H9 (cell line): ENCODE results near the gene ITGAE. TPM values are rescaled to one million over a fixed set of nuclear protein-coding genes. Genes with fewer than 3 reads are reported as not detected.

Experiments used
- DNase-seq: peaks from one replicate; pipeline ENCODE4 v3.0.0-alpha.2; 2017
- H2AFZ ChIP-seq: one replicate; pipeline ENCODE4 v1.6.1; 2013; ENCODE audit warnings: mild to moderate bottlenecking, low read length, control low read depth, moderate library complexity
- H2AK5ac ChIP-seq: 2 replicates; pipeline ENCODE4 v1.6.1; 2013; ENCODE audit warnings: low read length, control low read depth, mixed read lengths; ENCODE audit not compliant: insufficient read length
- H2BK120ac ChIP-seq: one replicate; pipeline ENCODE4 v1.6.1; 2013; ENCODE audit warnings: low read depth, mild to moderate bottlenecking, low read length, control low read depth, inconsistent platforms; ENCODE audit not compliant: poor library complexity, severe bottlenecking
- H2BK12ac ChIP-seq: 2 replicates; pipeline ENCODE4 v1.6.1; 2013; ENCODE audit warnings: low read length, control low read depth, mixed read lengths, low read depth; ENCODE audit not compliant: insufficient read length
- H2BK15ac ChIP-seq: 2 replicates; pipeline ENCODE4 v1.6.1; 2013; ENCODE audit warnings: low read depth, low read length, control low read depth
- H2BK20ac ChIP-seq: one replicate; pipeline ENCODE4 v1.6.1; 2013; ENCODE audit warnings: low read depth, mild to moderate bottlenecking, low read length, control low read depth, inconsistent platforms; ENCODE audit not compliant: poor library complexity, severe bottlenecking
- H2BK5ac ChIP-seq: 2 replicates; pipeline ENCODE4 v1.6.1; 2013; ENCODE audit warnings: low read length, control low read depth, mixed read lengths; ENCODE audit not compliant: insufficient read length
- H3K14ac ChIP-seq: 2 replicates; pipeline ENCODE4 v1.6.1; 2013; ENCODE audit warnings: low read length, control low read depth; ENCODE audit not compliant: insufficient read depth
- H3K18ac ChIP-seq: 2 replicates; pipeline ENCODE4 v1.6.1; 2013; ENCODE audit warnings: low read depth, mild to moderate bottlenecking, mixed read lengths, low read length, control low read depth; ENCODE audit not compliant: insufficient read length
- H3K23ac ChIP-seq: 2 replicates; pipeline ENCODE4 v1.6.1; 2013; ENCODE audit warnings: low read length, control low read depth, mixed read lengths, low read depth; ENCODE audit not compliant: insufficient read length
- H3K23me2 ChIP-seq: 2 replicates; pipeline ENCODE4 v1.6.1; 2013; ENCODE audit warnings: low read depth, mild to moderate bottlenecking, mixed read lengths, low read length, control low read depth; ENCODE audit not compliant: insufficient read length, poor library complexity, severe bottlenecking
- H3K27ac ChIP-seq: 2 replicates; pipeline ENCODE4 v1.5.1; 2013; ENCODE audit warnings: low read length, control low read depth, mixed read lengths, low read depth; ENCODE audit not compliant: insufficient read length
- H3K27me3 ChIP-seq: 2 replicates; pipeline ENCODE4 v1.6.1; 2013; ENCODE audit warnings: low read length, control low read depth, inconsistent platforms; ENCODE audit not compliant: insufficient read depth
- H3K4ac ChIP-seq: 2 replicates; pipeline ENCODE4 v1.6.1; 2013; ENCODE audit warnings: low read depth, mild to moderate bottlenecking, control low read depth, inconsistent platforms, low read length, moderate library complexity
- H3K4me1 ChIP-seq: 2 replicates; pipeline ENCODE4 v1.6.1; 2013; ENCODE audit warnings: low read length, control low read depth, inconsistent platforms; ENCODE audit not compliant: insufficient read depth
- H3K4me2 ChIP-seq: 2 replicates; pipeline ENCODE4 v1.6.1; 2013; ENCODE audit warnings: low read length, control low read depth, mixed read lengths; ENCODE audit not compliant: insufficient read length, insufficient read depth
- H3K56ac ChIP-seq: 2 replicates; pipeline ENCODE4 v1.6.1; 2013; ENCODE audit warnings: low read depth, mild to moderate bottlenecking, mixed read lengths, low read length, control low read depth; ENCODE audit not compliant: insufficient read length
- H3K79me1 ChIP-seq: 2 replicates; pipeline ENCODE4 v1.6.1; 2013; ENCODE audit warnings: low read depth, mild to moderate bottlenecking, moderate library complexity, low read length, control low read depth, inconsistent platforms; ENCODE audit not compliant: insufficient read depth, poor library complexity, severe bottlenecking
- H3K79me2 ChIP-seq: 2 replicates; pipeline ENCODE4 v1.6.1; 2013; ENCODE audit warnings: low read length, control low read depth, inconsistent platforms; ENCODE audit not compliant: insufficient read depth
- H3K9ac ChIP-seq: 2 replicates; pipeline ENCODE4 v1.6.1; 2013; ENCODE audit warnings: low read length, control low read depth, mixed read lengths; ENCODE audit not compliant: insufficient read length; ENCODE audit errors: extremely low read depth
- H3K9me3 ChIP-seq: one replicate; pipeline ENCODE4 v1.6.1; 2013; ENCODE audit warnings: low read depth, low read length, inconsistent platforms; ENCODE audit not compliant: control insufficient read depth
- H3T11ph ChIP-seq: one replicate; pipeline ENCODE4 v1.6.1; 2013; ENCODE audit warnings: mild to moderate bottlenecking, low read length, control low read depth, inconsistent platforms
- H4K20me1 ChIP-seq: one replicate; pipeline ENCODE4 v1.6.1; 2013; ENCODE audit not compliant: control insufficient read depth, insufficient read length, insufficient read depth
- H4K5ac ChIP-seq: 2 replicates; pipeline ENCODE4 v1.6.1; 2013; ENCODE audit warnings: low read depth, mild to moderate bottlenecking, mixed read lengths, low read length, control low read depth; ENCODE audit not compliant: insufficient read length
- H4K8ac ChIP-seq: replicated peaks from 2 replicates; pipeline ENCODE4 v1.6.1; 2013; ENCODE audit warnings: low read length, control low read depth, mixed read lengths, low read depth; ENCODE audit not compliant: insufficient read length
- H4K91ac ChIP-seq: 2 replicates; pipeline ENCODE4 v1.6.1; 2013; ENCODE audit warnings: low read depth, mild to moderate bottlenecking, moderate library complexity, mixed read lengths, low read length, control low read depth; ENCODE audit not compliant: insufficient read length
- H3K27ac Mint-ChIP-seq, 3 experiments: 2 replicates in 2 of 3; 3 replicates in 1 of 3; pipeline ENCODE4 v1.8.0; 2020 to 2021; ENCODE audit warnings: mixed read lengths in 3 of 3, mild to moderate bottlenecking in 1 of 3, moderate library complexity in 1 of 3
- H3K27me3 Mint-ChIP-seq: 2 replicates; pipeline ENCODE4 v1.8.0; 2021; ENCODE audit warnings: low read depth, mild to moderate bottlenecking, moderate library complexity, mixed read lengths
- H3K36me3 Mint-ChIP-seq, 3 experiments: 2 replicates in 2 of 3; 3 replicates in 1 of 3; pipeline ENCODE4 v1.8.0; 2020 to 2021; ENCODE audit warnings: low read depth in 3 of 3, mixed read lengths in 3 of 3; ENCODE audit not compliant: insufficient read depth in 1 of 3
- H3K4me1 Mint-ChIP-seq, 2 experiments: 2 replicates each; pipeline ENCODE4 v1.8.0; 2020; ENCODE audit warnings: mixed read lengths in 2 of 2
- H3K4me3 Mint-ChIP-seq, 2 experiments: 2 replicates in 1 of 2; 3 replicates in 1 of 2; pipeline ENCODE4 v1.8.0; 2020 to 2021; ENCODE audit warnings: mild to moderate bottlenecking in 2 of 2, mixed read lengths in 2 of 2, moderate library complexity in 1 of 2
- H3K9me3 Mint-ChIP-seq, 2 experiments: 2 replicates in 1 of 2; 3 replicates in 1 of 2; pipeline ENCODE4 v1.8.0; 2020; ENCODE audit warnings: mild to moderate bottlenecking in 2 of 2, mixed read lengths in 2 of 2, moderate library complexity in 1 of 2
- WGBS: extraction: QIAGEN DNeasy Blood & Tissue Kit; methylation state at CpG from one replicate; pipeline ENCODE4 v1.1.7; 2013; ENCODE audit warnings: missing lambda C conversion rate, low lambda C conversion rate, mixed read lengths; ENCODE audit not compliant: insufficient read length; ENCODE audit errors: extremely low coverage; 5-methylcytosine and 5-hydroxymethylcytosine counted together
- total RNA-seq: library from RNA; stranded (reverse); gene quantifications from 2 replicates; pipeline ENCODE4 v1.2.1, GENCODE V29; 2021
- TF ChIP-seq, protein P1 (sequence below): fragments of 200-600 bp; sonication (generic); conservative IDR thresholded peaks from 3 replicates; pipeline ENCODE4 v1.8.0; 2021; ENCODE audit warnings: antibody characterized with exemption, mild to moderate bottlenecking

Gene ITGAE
- total RNA-seq, 1 experiment from 2014 or later, result 23.5 TPM

DNA sequence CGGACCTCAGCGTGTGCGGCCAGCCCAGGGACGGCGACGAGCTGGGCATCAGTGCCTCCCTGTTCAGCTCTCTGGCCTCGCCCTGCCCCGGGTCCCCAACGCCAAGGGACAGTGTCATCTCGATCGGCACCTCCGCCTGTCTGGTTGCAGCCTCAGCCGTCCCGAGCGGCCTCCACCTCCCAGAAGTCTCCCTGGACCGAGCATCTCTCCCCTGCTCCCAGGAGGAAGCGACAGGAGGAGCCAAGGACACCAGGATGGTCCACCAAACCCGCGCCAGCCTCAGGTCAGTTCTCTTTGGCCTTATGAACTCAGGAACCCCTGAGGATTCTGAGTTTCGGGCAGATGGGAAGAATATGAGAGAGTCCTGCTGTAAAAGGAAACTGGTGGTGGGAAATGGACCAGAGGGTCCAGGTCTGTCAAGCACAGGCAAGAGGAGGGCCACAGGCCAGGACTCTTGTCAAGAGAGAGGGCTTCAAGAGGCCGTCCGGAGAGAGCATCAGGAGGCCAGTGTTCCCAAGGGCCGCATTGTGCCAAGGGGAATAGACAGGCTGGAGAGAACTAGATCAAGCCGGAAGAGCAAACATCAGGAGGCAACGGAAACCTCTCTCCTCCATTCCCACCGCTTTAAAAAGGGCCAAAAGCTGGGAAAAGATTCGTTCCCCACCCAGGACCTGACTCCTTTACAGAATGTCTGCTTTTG lies 76.5 kb downstream of the ITGAE start:
- Mint-ChIP-seq H3K9me3 (no peaks in the 10 kb centered on the region), H3K4me3 (peak overlapping the region; percentile 94), H3K36me3 (peaks cover 37 to 53% (median 48%) of the 10 kb centered on the region in 3 experiments), H3K27ac (peak overlapping the region; percentile 48 to 94 (median 93); a peak in 5 of 7 replicates), H3K4me1 (peaks cover 17 to 25% of the 10 kb centered on the region in 2 experiments), H3K27me3 (no peaks in the 10 kb centered on the region)
- H3K4ac ChIP-seq, result no peak overlapping the region
- peaks cover 11% of the 10 kb centered on the region for H3K23me2 ChIP-seq
- H3K4me1 ChIP-seq, result no peaks in the 10 kb centered on the region
- H3K27ac ChIP-seq, result no peak overlapping the region
- DNase-seq, result no peak
- no peaks in the 10 kb centered on the region for H3K27me3 ChIP-seq
- peaks cover 6% of the 10 kb centered on the region for H3K79me1 ChIP-seq
- H3K14ac ChIP-seq, result peak overlapping the region; percentile 7; the same call in 1 of the 2 replicates
- H2BK20ac ChIP-seq, result no peak overlapping the region
- TF ChIP-seq, protein P1, sequence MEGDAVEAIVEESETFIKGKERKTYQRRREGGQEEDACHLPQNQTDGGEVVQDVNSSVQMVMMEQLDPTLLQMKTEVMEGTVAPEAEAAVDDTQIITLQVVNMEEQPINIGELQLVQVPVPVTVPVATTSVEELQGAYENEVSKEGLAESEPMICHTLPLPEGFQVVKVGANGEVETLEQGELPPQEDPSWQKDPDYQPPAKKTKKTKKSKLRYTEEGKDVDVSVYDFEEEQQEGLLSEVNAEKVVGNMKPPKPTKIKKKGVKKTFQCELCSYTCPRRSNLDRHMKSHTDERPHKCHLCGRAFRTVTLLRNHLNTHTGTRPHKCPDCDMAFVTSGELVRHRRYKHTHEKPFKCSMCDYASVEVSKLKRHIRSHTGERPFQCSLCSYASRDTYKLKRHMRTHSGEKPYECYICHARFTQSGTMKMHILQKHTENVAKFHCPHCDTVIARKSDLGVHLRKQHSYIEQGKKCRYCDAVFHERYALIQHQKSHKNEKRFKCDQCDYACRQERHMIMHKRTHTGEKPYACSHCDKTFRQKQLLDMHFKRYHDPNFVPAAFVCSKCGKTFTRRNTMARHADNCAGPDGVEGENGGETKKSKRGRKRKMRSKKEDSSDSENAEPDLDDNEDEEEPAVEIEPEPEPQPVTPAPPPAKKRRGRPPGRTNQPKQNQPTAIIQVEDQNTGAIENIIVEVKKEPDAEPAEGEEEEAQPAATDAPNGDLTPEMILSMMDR, result no peak
- H3K79me2 ChIP-seq, result peaks cover 8% of the 10 kb centered on the region; the same call in 1 of the 2 replicates
- no peak overlapping the region for H2BK120ac ChIP-seq
- H3K9me3 ChIP-seq, result no peaks in the 10 kb centered on the region
- H4K20me1 ChIP-seq, result no peaks in the 10 kb centered on the region
- no peak overlapping the region for H3K23ac ChIP-seq
- H2AFZ ChIP-seq, result no peak overlapping the region
- H3K4me2 ChIP-seq, result peak overlapping the region; percentile 63
- no peak overlapping the region for H4K91ac ChIP-seq
- WGBS, result no CpG with 5 or more reads among the region's 27 CpGs
- no peak overlapping the region for H2BK12ac ChIP-seq
- no peak overlapping the region for H3K18ac ChIP-seq
- H4K8ac ChIP-seq, result no peak overlapping the region
- H4K5ac ChIP-seq, result no peak overlapping the region
- H2BK5ac ChIP-seq, result no peak overlapping the region
- no peak overlapping the region for H2BK15ac ChIP-seq
- peak overlapping the region; percentile 78 for H3K9ac ChIP-seq
- no peak overlapping the region for H2AK5ac ChIP-seq
- H3T11ph ChIP-seq, result no peak overlapping the region
- no peak overlapping the region for H3K56ac ChIP-seq
